Testis (tissue), 3 donors: Measurements from ENCODE around the gene NLRP1. TPM values are rescaled to one million over a fixed set of nuclear protein-coding genes. Genes with fewer than 3 reads are reported as not detected.

Experiments used
- DNase-seq: peaks from one replicate; pipeline ENCODE4 v3.0.0-alpha.2; 2019
- H3K27ac ChIP-seq, 2 donors: fragments of 200-600 bp; sonication (generic); one replicate each; pipeline ENCODE4 v1.5.1; 2019
- H3K27me3 ChIP-seq: fragments of 200-600 bp; sonication (generic); one replicate; pipeline ENCODE4 v1.5.1; 2019
- H3K36me3 ChIP-seq: fragments of 200-600 bp; sonication (generic); one replicate; pipeline ENCODE4 v1.5.1; 2017; ENCODE audit warnings: low read depth; ENCODE audit errors: missing control alignments
- H3K4me1 ChIP-seq: fragments of 200-600 bp; sonication (generic); one replicate; pipeline ENCODE4 v1.5.1; 2019
- H3K4me3 ChIP-seq, 2 donors: fragments of 200-600 bp; sonication (generic); one replicate each; pipeline ENCODE4 v1.5.1; 2017 to 2019
- H3K9me3 ChIP-seq: fragments of 200-600 bp; sonication (generic); one replicate; pipeline ENCODE4 v1.5.1; 2017
- CTCF ChIP-seq, 3 experiments: fragments of 450-650 bp in 2 of 3; fragments of 200-600 bp in 1 of 3; sonication (generic) in 1 of 3; IDR thresholded peaks; one replicate each; pipeline ENCODE4 v1.5.1; 2016 to 2019; ENCODE audit warnings: antibody characterized with exemption in 3 of 3, mild to moderate bottlenecking in 2 of 3, moderate library complexity in 1 of 3
- POLR2A ChIP-seq: fragments of 450-650 bp; IDR thresholded peaks from one replicate; pipeline ENCODE4 v1.6.1; 2017; ENCODE audit warnings: antibody characterized with exemption, mild to moderate bottlenecking, moderate library complexity
- WGBS, 2 donors: methylation state at CpG; one replicate each; pipeline ENCODE4 v1.1.5; 2018; 5-methylcytosine and 5-hydroxymethylcytosine counted together
- intact Hi-C: fragments of 100-400 bp; cut with DNase I; formaldehyde crosslinking; loops from one replicate; pipeline ENCODE4 v1.15.1; 2023; ENCODE audit warnings: low total_unique reads
- polyA plus RNA-seq: library from polyadenylated mRNA; stranded (reverse); fragments of 350-450 nt; fragmentation: Illumina TruSeq; extraction: RNeasy Lipid Tissue Mini Kit (QIAGEN cat#74804); gene quantifications from one replicate; pipeline ENCODE4 v1.2.3, GENCODE V29; 2014; ENCODE audit warnings: low read depth, low replicate concordance; ENCODE audit not compliant: insufficient read depth
- total RNA-seq, 2 donors: library from RNA; depleted of rRNA; stranded (reverse); fragments of >200 nt; gene quantifications; one replicate each; pipeline ENCODE4 v1.2.3, GENCODE V29; 2016

The NLRP1 gene
- total and polyA plus RNA-seq, 3 donors from 2014 or later = 35.4 to 68.5 (median 39.0) TPM

- no peaks in the 10 kb centered on the region for H3K9me3 ChIP-seq
- no peak for DNase-seq
- H3K36me3 ChIP-seq = no peaks in the 10 kb centered on the region
- no peaks in the 10 kb centered on the region for H3K27me3 ChIP-seq
- H3K27ac ChIP-seq = no peak overlapping the region
- H3K4me3 ChIP-seq = no peak overlapping the region
- no peaks in the 10 kb centered on the region for H3K4me1 ChIP-seq
- WGBS, 2 donors = 89 to 91% methylated on average over 3 of the region's 3 CpGs
- intact Hi-C loops = no loop called here
- no peak for TF ChIP-seq POLR2A
- TF ChIP-seq CTCF (IDR thresholded peaks at IDR 0.05) = no peak
Measured at GRCh38 chr17:5628262-5628661, 44.0 kb upstream of the NLRP1 start.

- no peaks in the 10 kb centered on the region for H3K27me3 ChIP-seq
- no peaks in the 10 kb centered on the region for H3K4me1 ChIP-seq
- intact Hi-C loops = no loop called here
- no peaks in the 10 kb centered on the region for H3K36me3 ChIP-seq
- no peak overlapping the region for H3K27ac ChIP-seq
- WGBS, 2 donors = 60% methylated on average over 4 of the region's 4 CpGs
- H3K4me3 ChIP-seq = no peak overlapping the region
- H3K9me3 ChIP-seq = no peaks in the 10 kb centered on the region
- no peak for TF ChIP-seq CTCF (IDR thresholded peaks at IDR 0.05)
- TF ChIP-seq POLR2A = no peak
- DNase-seq = no peak
Measured at GRCh38 chr17:5624211-5624610, 39.9 kb upstream of the NLRP1 start.

- intact Hi-C loops = no loop called here
- Histone ChIP-seq H3K27me3 (no peaks in the 10 kb centered on the region), H3K4me3 (no peak overlapping the region), H3K9me3 (no peaks in the 10 kb centered on the region), H3K4me1 (no peaks in the 10 kb centered on the region), H3K27ac (no peak overlapping the region), H3K36me3 (no peaks in the 10 kb centered on the region)
- DNase-seq = no peak
- 61 to 69% methylated on average over 2 of the region's 2 CpGs for WGBS, 2 donors
- TF ChIP-seq CTCF (IDR thresholded peaks at IDR 0.05) (no peak), POLR2A (no peak)
Measured at GRCh38 chr17:5621729-5622128, 37.4 kb upstream of the NLRP1 start.

- TF ChIP-seq CTCF (IDR thresholded peaks at IDR 0.05) (no peak), POLR2A (no peak)
- no peak overlapping the region for H3K4me3 ChIP-seq
- no peak for DNase-seq
- H3K27me3 ChIP-seq = no peaks in the 10 kb centered on the region
- no peak overlapping the region for H3K27ac ChIP-seq
- no peaks in the 10 kb centered on the region for H3K4me1 ChIP-seq
- no peaks in the 10 kb centered on the region for H3K36me3 ChIP-seq
- intact Hi-C loops = no loop called here
- WGBS, 2 donors = 69 to 70% methylated on average over 4 of the region's 4 CpGs
- H3K9me3 ChIP-seq = no peaks in the 10 kb centered on the region
Measured at GRCh38 chr17:5621026-5621425, 36.7 kb upstream of the NLRP1 start.

- no peak overlapping the region for H3K27ac ChIP-seq
- TF ChIP-seq POLR2A = no peak
- no peak for TF ChIP-seq CTCF (IDR thresholded peaks at IDR 0.05)
- intact Hi-C loops = no loop called here
- no peaks in the 10 kb centered on the region for H3K36me3 ChIP-seq
- H3K4me1 ChIP-seq = no peaks in the 10 kb centered on the region
- no peaks in the 10 kb centered on the region for H3K27me3 ChIP-seq
- DNase-seq = peak; percentile 68
- WGBS, 2 donors = 50 to 60% methylated on average over 18 to 20 of the region's 20 CpGs
- H3K4me3 ChIP-seq = peak overlapping the region; percentile 32 to 45
- H3K9me3 ChIP-seq = no peaks in the 10 kb centered on the region
Measured at GRCh38 chr17:5619088-5619740, 34.9 kb upstream of the NLRP1 start.
